ENCODE results near the gene POU5F1. TPM values are rescaled to one million over a fixed set of nuclear protein-coding genes. Genes with fewer than 3 reads are reported as not detected.
"Not testable (repeated sequence)": the region's sequence is repeated elsewhere in the genome, so short reads cannot be mapped to it uniquely, and the experiment has no call there.

The POU5F1 gene
- total RNA-seq, 1 experiment from 2014 or later, result not detected

GRCh38 chr6:31183859-31184258 is 13.4 kb upstream of the POU5F1 start:
- POLR2A ChIA-PET; CTCF ChIA-PET; intact Hi-C loops (cut with micrococcal nuclease; ENCODE audit: unreplicated experiment); H3K9me3 ChIP-seq; H3K27ac Mint-ChIP-seq (ENCODE audit: unreplicated experiment); H3K4me3 Mint-ChIP-seq (ENCODE audit: unreplicated experiment); H3K27me3 Mint-ChIP-seq (ENCODE audit: insufficient read depth, unreplicated experiment); H3K4me3 ChIP-seq (ENCODE audit: low read depth, low read length); H3K9me3 Mint-ChIP-seq (ENCODE audit: unreplicated experiment); H3K4me1 Mint-ChIP-seq (ENCODE audit: low read depth, unreplicated experiment); H3K36me3 Mint-ChIP-seq (ENCODE audit: insufficient read depth, unreplicated experiment); BruUV-seq (replicated peaks); H3K36me3 ChIP-seq (ENCODE audit: control insufficient read depth, insufficient read depth, low read length); H3K27me3 ChIP-seq (replicated peaks; ENCODE audit: control insufficient read depth, insufficient read depth, low read length); H3K4me1 ChIP-seq; DNase-seq: not testable (repeated sequence)

GRCh38 chr6:31183287-31183686 is 12.8 kb upstream of the POU5F1 start:
- H3K27me3 ChIP-seq (replicated peaks; ENCODE audit: control insufficient read depth, insufficient read depth, low read length); H3K9me3 ChIP-seq; H3K27me3 Mint-ChIP-seq (ENCODE audit: insufficient read depth, unreplicated experiment); intact Hi-C loops (cut with micrococcal nuclease; ENCODE audit: unreplicated experiment); H3K27ac Mint-ChIP-seq (ENCODE audit: unreplicated experiment); H3K4me3 ChIP-seq (ENCODE audit: low read depth, low read length); H3K36me3 ChIP-seq (ENCODE audit: control insufficient read depth, insufficient read depth, low read length); DNase-seq; CTCF ChIA-PET; POLR2A ChIA-PET; BruUV-seq (replicated peaks); H3K4me1 ChIP-seq; H3K4me1 Mint-ChIP-seq (ENCODE audit: low read depth, unreplicated experiment); H3K9me3 Mint-ChIP-seq (ENCODE audit: unreplicated experiment); H3K36me3 Mint-ChIP-seq (ENCODE audit: insufficient read depth, unreplicated experiment); H3K4me3 Mint-ChIP-seq (ENCODE audit: unreplicated experiment): not testable (repeated sequence)

DNA sequence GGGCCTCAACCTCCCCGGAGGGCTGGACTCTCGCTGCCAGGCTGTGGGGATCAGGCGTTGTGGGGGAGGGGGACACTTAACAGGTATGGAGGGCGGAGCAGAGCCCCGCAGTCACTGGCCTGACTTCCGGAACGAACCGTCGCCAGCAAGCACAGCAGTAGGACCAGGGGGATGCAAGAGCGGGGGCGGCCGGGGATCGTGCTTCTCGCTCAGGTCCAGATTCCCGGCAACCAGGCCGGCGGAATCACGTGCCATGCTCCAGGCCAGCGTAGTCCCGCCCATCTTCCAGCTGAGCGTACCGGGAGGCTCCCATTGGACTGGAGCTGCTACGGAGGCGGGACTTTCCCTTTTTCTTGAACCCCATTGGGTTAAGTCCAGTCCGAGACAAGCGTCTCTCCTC is 10.0 kb upstream of the POU5F1 start:
- BruUV-seq (replicated peaks), result no TSS peak
- ChIA-PET POLR2A (no interaction called here), CTCF (no interaction called here)
- H3K4me3 Mint-ChIP-seq (ENCODE audit: unreplicated experiment), result no peak overlapping the region
- H3K27ac Mint-ChIP-seq (ENCODE audit: unreplicated experiment), result no peak overlapping the region
- no peaks in the 10 kb centered on the region for H3K36me3 ChIP-seq (ENCODE audit: control insufficient read depth, insufficient read depth, low read length)
- no peak for DNase-seq
- H3K27me3 Mint-ChIP-seq (ENCODE audit: insufficient read depth, unreplicated experiment), result no peaks in the 10 kb centered on the region
- H3K27me3 ChIP-seq (replicated peaks; ENCODE audit: control insufficient read depth, insufficient read depth, low read length), result no peaks in the 10 kb centered on the region
- no peak overlapping the region for H3K4me3 ChIP-seq (ENCODE audit: low read depth, low read length)
- no peaks in the 10 kb centered on the region for H3K9me3 Mint-ChIP-seq (ENCODE audit: unreplicated experiment)
- no peaks in the 10 kb centered on the region for H3K4me1 ChIP-seq
- H3K9me3 ChIP-seq, result no peaks in the 10 kb centered on the region
- no peaks in the 10 kb centered on the region for H3K4me1 Mint-ChIP-seq (ENCODE audit: low read depth, unreplicated experiment)
- intact Hi-C loops (cut with micrococcal nuclease; ENCODE audit: unreplicated experiment), result no loop called here
- no peaks in the 10 kb centered on the region for H3K36me3 Mint-ChIP-seq (ENCODE audit: insufficient read depth, unreplicated experiment)
- TF ChIP-seq, protein P1, sequence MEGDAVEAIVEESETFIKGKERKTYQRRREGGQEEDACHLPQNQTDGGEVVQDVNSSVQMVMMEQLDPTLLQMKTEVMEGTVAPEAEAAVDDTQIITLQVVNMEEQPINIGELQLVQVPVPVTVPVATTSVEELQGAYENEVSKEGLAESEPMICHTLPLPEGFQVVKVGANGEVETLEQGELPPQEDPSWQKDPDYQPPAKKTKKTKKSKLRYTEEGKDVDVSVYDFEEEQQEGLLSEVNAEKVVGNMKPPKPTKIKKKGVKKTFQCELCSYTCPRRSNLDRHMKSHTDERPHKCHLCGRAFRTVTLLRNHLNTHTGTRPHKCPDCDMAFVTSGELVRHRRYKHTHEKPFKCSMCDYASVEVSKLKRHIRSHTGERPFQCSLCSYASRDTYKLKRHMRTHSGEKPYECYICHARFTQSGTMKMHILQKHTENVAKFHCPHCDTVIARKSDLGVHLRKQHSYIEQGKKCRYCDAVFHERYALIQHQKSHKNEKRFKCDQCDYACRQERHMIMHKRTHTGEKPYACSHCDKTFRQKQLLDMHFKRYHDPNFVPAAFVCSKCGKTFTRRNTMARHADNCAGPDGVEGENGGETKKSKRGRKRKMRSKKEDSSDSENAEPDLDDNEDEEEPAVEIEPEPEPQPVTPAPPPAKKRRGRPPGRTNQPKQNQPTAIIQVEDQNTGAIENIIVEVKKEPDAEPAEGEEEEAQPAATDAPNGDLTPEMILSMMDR (IDR thresholded peaks at IDR 0.05; ENCODE audit: insufficient read depth in 1 of 2, low read depth in 1 of 2, low read length in 1 of 2, severe bottlenecking in 1 of 2, unreplicated experiment in 1 of 2), result no peak

GRCh38 chr6:31179896-31180295 is 9.4 kb upstream of the POU5F1 start:
- no TSS peak for BruUV-seq (replicated peaks)
- Mint-ChIP-seq H3K27me3 (ENCODE audit: insufficient read depth, unreplicated experiment) (no peaks in the 10 kb centered on the region), H3K4me3 (ENCODE audit: unreplicated experiment) (no peak overlapping the region), H3K27ac (ENCODE audit: unreplicated experiment) (no peak overlapping the region), H3K4me1 (ENCODE audit: low read depth, unreplicated experiment) (no peaks in the 10 kb centered on the region), H3K36me3 (ENCODE audit: insufficient read depth, unreplicated experiment) (no peaks in the 10 kb centered on the region), H3K9me3 (ENCODE audit: unreplicated experiment) (no peaks in the 10 kb centered on the region)
- TF ChIP-seq, protein P1 (IDR thresholded peaks at IDR 0.05; ENCODE audit: insufficient read depth in 1 of 2, low read depth in 1 of 2, low read length in 1 of 2, severe bottlenecking in 1 of 2, unreplicated experiment in 1 of 2), result no peak
- CTCF ChIA-PET, result no interaction called here
- no peak for DNase-seq
- Histone ChIP-seq H3K4me3 (ENCODE audit: low read depth, low read length) (no peak overlapping the region), H3K36me3 (ENCODE audit: control insufficient read depth, insufficient read depth, low read length) (no peaks in the 10 kb centered on the region), H3K4me1 (no peaks in the 10 kb centered on the region), H3K9me3 (no peaks in the 10 kb centered on the region), H3K27me3 (replicated peaks; ENCODE audit: control insufficient read depth, insufficient read depth, low read length) (no peaks in the 10 kb centered on the region)
- POLR2A ChIA-PET, result no interaction called here
- intact Hi-C loops (cut with micrococcal nuclease; ENCODE audit: unreplicated experiment), result no loop called here

All from Caco-2 (cell line).